GM23338 (cell line): ENCODE data around the gene SLC6A3. TPM values are rescaled to one million over a fixed set of nuclear protein-coding genes. Genes with fewer than 3 reads are reported as not detected.
A peak's percentile ranks its signal among the peaks of the same experiment; 100 is the strongest.

ENCODE experiments used
- ATAC-seq: fragments of 200-7000 bp; cut with Tn5 transposase; 3 replicates; pipeline ENCODE4 v1.9.1; 2020
- DNase-seq: peaks from one replicate; pipeline ENCODE4 v3.0.0-alpha.2; 2015; ENCODE audit warnings: low spot score
- H2AFZ ChIP-seq: fragments of 200-600 bp; sonication (generic); 2 replicates; pipeline ENCODE4 v1.8.0; 2016; ENCODE audit warnings: antibody characterized with exemption, mild to moderate bottlenecking, moderate library complexity
- H3F3A ChIP-seq: fragments of 200-600 bp; sonication (generic); replicated peaks from 2 replicates; pipeline ENCODE4 v1.8.0; 2017; ENCODE audit warnings: antibody characterized with exemption, mixed run types, low read depth
- H3K27ac ChIP-seq: fragments of 200-600 bp; sonication (generic); 2 replicates; pipeline ENCODE4 v1.6.1; 2016; ENCODE audit warnings: low read depth
- H3K27me3 ChIP-seq: fragments of 200-600 bp; sonication (generic); 2 replicates; pipeline ENCODE4 v1.8.0; 2016; ENCODE audit warnings: mild to moderate bottlenecking, mixed run types, moderate library complexity; ENCODE audit not compliant: insufficient read depth
- H3K36me3 ChIP-seq: fragments of 200-600 bp; sonication (generic); 2 replicates; pipeline ENCODE4 v1.8.0; 2016; ENCODE audit warnings: mild to moderate bottlenecking; ENCODE audit not compliant: insufficient read depth
- H3K4me1 ChIP-seq: fragments of 200-600 bp; sonication (generic); 2 replicates; pipeline ENCODE4 v1.8.0; 2016; ENCODE audit warnings: mild to moderate bottlenecking, moderate library complexity; ENCODE audit not compliant: insufficient read depth
- H3K4me2 ChIP-seq: fragments of 200-600 bp; sonication (generic); 2 replicates; pipeline ENCODE4 v1.7.1; 2017; ENCODE audit warnings: mixed run types
- H3K4me3 ChIP-seq: fragments of 200-600 bp; sonication (generic); 2 replicates; pipeline ENCODE4 v1.6.1; 2016; ENCODE audit warnings: mixed run types
- H3K79me2 ChIP-seq: fragments of 200-600 bp; sonication (generic); replicated peaks from 2 replicates; pipeline ENCODE4 v1.8.0; 2017; ENCODE audit warnings: mild to moderate bottlenecking; ENCODE audit not compliant: insufficient read depth
- H3K9me2 ChIP-seq: fragments of 200-600 bp; sonication (generic); 2 replicates; pipeline ENCODE4 v1.8.0; 2017; ENCODE audit not compliant: insufficient read depth
- H4K20me1 ChIP-seq: fragments of 200-600 bp; sonication (generic); replicated peaks from 2 replicates; pipeline ENCODE4 v1.8.0; 2017; ENCODE audit warnings: mild to moderate bottlenecking; ENCODE audit not compliant: insufficient read depth
- H3K27ac Mint-ChIP-seq: 2 replicates; pipeline ENCODE4 v1.8.0; 2020; ENCODE audit warnings: inconsistent platforms, mild to moderate bottlenecking, moderate library complexity, mixed read lengths
- H3K27me3 Mint-ChIP-seq: 3 replicates; pipeline ENCODE4 v1.8.0; 2022; ENCODE audit warnings: low read depth, mild to moderate bottlenecking, moderate library complexity, mixed read lengths, inconsistent platforms; ENCODE audit not compliant: insufficient read depth, poor library complexity
- H3K36me3 Mint-ChIP-seq: 3 replicates; pipeline ENCODE4 v1.8.0; 2021; ENCODE audit warnings: low read depth, mild to moderate bottlenecking, inconsistent platforms, moderate library complexity, mixed read lengths
- H3K4me1 Mint-ChIP-seq: 3 replicates; pipeline ENCODE4 v1.8.0; 2020; ENCODE audit warnings: mild to moderate bottlenecking, inconsistent platforms, mixed read lengths
- H3K4me3 Mint-ChIP-seq: 3 replicates; pipeline ENCODE4 v1.8.0; 2021; ENCODE audit warnings: moderate library complexity, mild to moderate bottlenecking, inconsistent platforms, mixed read lengths
- H3K9me3 Mint-ChIP-seq: 3 replicates; pipeline ENCODE4 v1.8.0; 2020; ENCODE audit warnings: moderate library complexity, mild to moderate bottlenecking, inconsistent platforms, mixed read lengths
- CREB1 ChIP-seq: fragments of 250-450 bp; sonication (Bioruptor Pico); IDR thresholded peaks from 2 replicates; pipeline ENCODE4 v1.5.0; 2020; ENCODE audit warnings: low read depth, mild to moderate bottlenecking, moderate library complexity
- EZH2 ChIP-seq: fragments of 200-600 bp; sonication (generic); IDR thresholded peaks from one replicate; pipeline ENCODE4 v1.8.0; 2017; ENCODE audit warnings: antibody characterized with exemption, mild to moderate bottlenecking, low read depth; ENCODE audit not compliant: unreplicated experiment
- EZH2phosphoT487 ChIP-seq: fragments of 200-600 bp; sonication (generic); IDR thresholded peaks from one replicate; pipeline ENCODE4 v1.8.1; 2018; ENCODE audit warnings: antibody characterized with exemption; ENCODE audit not compliant: unreplicated experiment
- JUNB ChIP-seq: IDR thresholded peaks from one replicate; pipeline ENCODE4 v1.6.1; 2016; ENCODE audit warnings: antibody characterized with exemption; ENCODE audit not compliant: unreplicated experiment
- POLR2AphosphoS5 ChIP-seq: IDR thresholded peaks from 2 replicates; pipeline ENCODE4 v1.6.1; 2016; ENCODE audit warnings: antibody characterized with exemption, low read depth
- STAT1 ChIP-seq: IDR thresholded peaks from one replicate; pipeline ENCODE4 v1.6.1; 2016; ENCODE audit warnings: antibody characterized with exemption; ENCODE audit not compliant: unreplicated experiment
- ZNF331 ChIP-seq: fragments of 250-450 bp; sonication (Bioruptor Pico); IDR thresholded peaks from 2 replicates; pipeline ENCODE4 v1.5.0; 2020; ENCODE audit warnings: low read depth, mild to moderate bottlenecking, moderate library complexity
- polyA plus RNA-seq: library from polyadenylated mRNA; unstranded; fragments of >200 nt; fragmentation: Nextera tagmentation; extraction: Ambion mirVana; gene quantifications from 2 replicates; pipeline ENCODE4 v1.2.1, GENCODE V29; 2016
- total RNA-seq: library from RNA; depleted of rRNA; stranded (reverse); fragments of >200 nt; shearing (Covaris generic); gene quantifications from 2 replicates; pipeline ENCODE4 v1.2.3, GENCODE V29; 2014
- TF ChIP-seq, protein P1 (sequence below): fragments of 250-450 bp; sonication (Bioruptor Pico); IDR thresholded peaks from 2 replicates; pipeline ENCODE4 v1.5.0; 2020; ENCODE audit warnings: mild to moderate bottlenecking, moderate library complexity

The SLC6A3 gene
- total and polyA plus RNA-seq, 2 experiments from 2014 or later: 0.76 to 1.0 TPM

DNA sequence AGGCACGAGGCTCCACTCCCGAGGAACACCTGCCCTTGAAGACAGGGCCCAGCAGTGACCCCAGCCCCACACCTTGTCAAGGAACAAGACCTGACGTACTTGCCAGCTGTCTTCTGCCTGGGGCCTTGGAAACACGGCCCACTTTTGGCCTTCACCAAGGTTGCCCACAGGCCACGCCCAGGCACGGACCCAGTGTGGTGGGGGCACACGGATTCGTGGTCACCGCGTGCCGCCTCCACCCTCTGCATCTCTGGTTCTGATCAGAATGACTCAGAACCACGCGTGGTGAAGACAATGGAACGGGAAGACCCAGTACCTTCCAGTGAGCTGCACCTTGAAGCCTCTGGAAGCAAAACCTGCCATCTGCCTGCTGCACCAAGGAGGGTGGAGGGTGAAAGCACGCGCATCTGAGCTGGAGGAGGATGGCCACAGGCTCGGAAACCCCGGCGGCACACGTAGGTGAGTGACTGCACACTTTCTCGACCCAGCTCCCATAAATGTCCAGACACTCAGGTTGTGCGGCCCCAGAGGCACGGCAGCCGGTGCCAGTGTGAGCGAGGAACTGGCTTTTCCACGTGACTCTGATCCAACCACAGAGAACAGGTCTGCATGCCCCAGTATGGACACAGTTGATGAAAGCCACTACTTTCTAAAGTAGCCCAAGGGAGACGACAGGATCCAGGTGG, 42.0 kb upstream of the SLC6A3 start:
- Mint-ChIP-seq H3K27me3 (peaks cover 14% of the 10 kb centered on the region), H3K4me3 (no peak overlapping the region), H3K4me1 (peaks cover 2% of the 10 kb centered on the region; the same call in 1 of the 3 replicates), H3K9me3 (no peaks in the 10 kb centered on the region), H3K27ac (peak overlapping the region; percentile 36; the same call in 1 of the 2 replicates), H3K36me3 (peaks cover 79% of the 10 kb centered on the region)
- Histone ChIP-seq H3F3A (peaks cover 3% of the 10 kb centered on the region; the same call in 1 of the 2 replicates), H3K4me1 (no peaks in the 10 kb centered on the region), H2AFZ (no peak overlapping the region), H3K27me3 (no peaks in the 10 kb centered on the region), H4K20me1 (peaks cover 10% of the 10 kb centered on the region; the same call in 1 of the 2 replicates), H3K9me2 (no peaks in the 10 kb centered on the region), H3K4me2 (no peak overlapping the region), H3K4me3 (no peak overlapping the region), H3K27ac (no peak overlapping the region), H3K79me2 (0 out of 2 replicates have a peak, but pooled peaks cover 16% of the 10 kb centered on the region), H3K36me3 (peaks cover 23% of the 10 kb centered on the region)
- TF ChIP-seq, protein P1, sequence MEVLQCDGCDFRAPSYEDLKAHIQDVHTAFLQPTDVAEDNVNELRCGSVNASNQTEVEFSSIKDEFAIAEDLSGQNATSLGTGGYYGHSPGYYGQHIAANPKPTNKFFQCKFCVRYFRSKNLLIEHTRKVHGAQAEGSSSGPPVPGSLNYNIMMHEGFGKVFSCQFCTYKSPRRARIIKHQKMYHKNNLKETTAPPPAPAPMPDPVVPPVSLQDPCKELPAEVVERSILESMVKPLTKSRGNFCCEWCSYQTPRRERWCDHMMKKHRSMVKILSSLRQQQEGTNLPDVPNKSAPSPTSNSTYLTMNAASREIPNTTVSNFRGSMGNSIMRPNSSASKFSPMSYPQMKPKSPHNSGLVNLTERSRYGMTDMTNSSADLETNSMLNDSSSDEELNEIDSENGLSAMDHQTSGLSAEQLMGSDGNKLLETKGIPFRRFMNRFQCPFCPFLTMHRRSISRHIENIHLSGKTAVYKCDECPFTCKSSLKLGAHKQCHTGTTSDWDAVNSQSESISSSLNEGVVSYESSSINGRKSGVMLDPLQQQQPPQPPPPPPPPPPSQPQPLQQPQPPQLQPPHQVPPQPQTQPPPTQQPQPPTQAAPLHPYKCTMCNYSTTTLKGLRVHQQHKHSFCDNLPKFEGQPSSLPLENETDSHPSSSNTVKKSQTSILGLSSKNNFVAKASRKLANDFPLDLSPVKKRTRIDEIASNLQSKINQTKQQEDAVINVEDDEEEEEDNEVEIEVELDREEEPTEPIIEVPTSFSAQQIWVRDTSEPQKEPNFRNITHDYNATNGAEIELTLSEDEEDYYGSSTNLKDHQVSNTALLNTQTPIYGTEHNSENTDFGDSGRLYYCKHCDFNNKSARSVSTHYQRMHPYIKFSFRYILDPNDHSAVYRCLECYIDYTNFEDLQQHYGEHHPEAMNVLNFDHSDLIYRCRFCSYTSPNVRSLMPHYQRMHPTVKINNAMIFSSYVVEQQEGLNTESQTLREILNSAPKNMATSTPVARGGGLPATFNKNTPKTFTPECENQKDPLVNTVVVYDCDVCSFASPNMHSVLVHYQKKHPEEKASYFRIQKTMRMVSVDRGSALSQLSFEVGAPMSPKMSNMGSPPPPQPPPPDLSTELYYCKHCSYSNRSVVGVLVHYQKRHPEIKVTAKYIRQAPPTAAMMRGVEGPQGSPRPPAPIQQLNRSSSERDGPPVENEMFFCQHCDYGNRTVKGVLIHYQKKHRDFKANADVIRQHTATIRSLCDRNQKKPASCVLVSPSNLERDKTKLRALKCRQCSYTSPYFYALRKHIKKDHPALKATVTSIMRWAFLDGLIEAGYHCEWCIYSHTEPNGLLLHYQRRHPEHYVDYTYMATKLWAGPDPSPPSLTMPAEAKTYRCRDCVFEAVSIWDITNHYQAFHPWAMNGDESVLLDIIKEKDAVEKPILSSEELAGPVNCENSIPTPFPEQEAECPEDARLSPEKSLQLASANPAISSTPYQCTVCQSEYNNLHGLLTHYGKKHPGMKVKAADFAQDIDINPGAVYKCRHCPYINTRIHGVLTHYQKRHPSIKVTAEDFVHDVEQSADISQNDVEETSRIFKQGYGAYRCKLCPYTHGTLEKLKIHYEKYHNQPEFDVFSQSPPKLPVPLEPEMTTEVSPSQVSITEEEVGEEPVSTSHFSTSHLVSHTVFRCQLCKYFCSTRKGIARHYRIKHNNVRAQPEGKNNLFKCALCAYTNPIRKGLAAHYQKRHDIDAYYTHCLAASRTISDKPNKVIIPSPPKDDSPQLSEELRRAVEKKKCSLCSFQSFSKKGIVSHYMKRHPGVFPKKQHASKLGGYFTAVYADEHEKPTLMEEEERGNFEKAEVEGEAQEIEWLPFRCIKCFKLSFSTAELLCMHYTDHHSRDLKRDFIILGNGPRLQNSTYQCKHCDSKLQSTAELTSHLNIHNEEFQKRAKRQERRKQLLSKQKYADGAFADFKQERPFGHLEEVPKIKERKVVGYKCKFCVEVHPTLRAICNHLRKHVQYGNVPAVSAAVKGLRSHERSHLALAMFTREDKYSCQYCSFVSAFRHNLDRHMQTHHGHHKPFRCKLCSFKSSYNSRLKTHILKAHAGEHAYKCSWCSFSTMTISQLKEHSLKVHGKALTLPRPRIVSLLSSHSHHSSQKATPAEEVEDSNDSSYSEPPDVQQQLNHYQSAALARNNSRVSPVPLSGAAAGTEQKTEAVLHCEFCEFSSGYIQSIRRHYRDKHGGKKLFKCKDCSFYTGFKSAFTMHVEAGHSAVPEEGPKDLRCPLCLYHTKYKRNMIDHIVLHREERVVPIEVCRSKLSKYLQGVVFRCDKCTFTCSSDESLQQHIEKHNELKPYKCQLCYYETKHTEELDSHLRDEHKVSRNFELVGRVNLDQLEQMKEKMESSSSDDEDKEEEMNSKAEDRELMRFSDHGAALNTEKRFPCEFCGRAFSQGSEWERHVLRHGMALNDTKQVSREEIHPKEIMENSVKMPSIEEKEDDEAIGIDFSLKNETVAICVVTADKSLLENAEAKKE (CRISPR knock-in tag): no peak
- TF ChIP-seq JUNB (no peak), POLR2AphosphoS5 (no peak), EZH2 (no peak), STAT1 (no peak), ZNF331 (CRISPR knock-in tag) (no peak), CREB1 (no peak), EZH2phosphoT487 (no peak)
- no peak for DNase-seq
- no peak for ATAC-seq
